ENCODE data around the gene BSN.

DNA sequence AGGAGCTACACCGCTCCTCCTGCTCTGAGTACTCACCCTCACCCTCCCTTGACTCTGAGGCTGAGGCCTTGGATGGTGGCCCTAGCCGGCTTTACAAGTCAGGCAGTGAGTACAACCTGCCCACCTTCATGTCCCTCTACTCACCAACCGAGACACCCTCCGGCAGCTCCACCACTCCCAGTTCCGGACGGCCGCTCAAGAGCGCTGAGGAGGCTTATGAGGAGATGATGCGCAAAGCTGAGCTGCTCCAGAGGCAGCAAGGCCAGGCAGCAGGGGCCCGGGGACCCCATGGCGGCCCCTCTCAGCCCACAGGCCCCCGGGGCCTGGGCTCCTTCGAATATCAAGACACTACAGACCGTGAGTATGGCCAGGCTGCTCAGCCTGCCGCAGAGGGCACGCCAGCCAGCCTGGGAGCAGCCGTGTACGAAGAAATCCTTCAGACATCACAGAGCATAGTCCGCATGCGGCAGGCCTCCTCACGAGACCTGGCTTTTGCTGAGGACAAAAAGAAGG lies 98.7 kb downstream of the BSN start:
- TF ChIP-seq CEBPB (IDR thresholded peaks at IDR 0.05) (no peak), RAD21 (IDR thresholded peaks at IDR 0.05; ENCODE audit: low read depth) (no peak), TAF1 (IDR thresholded peaks at IDR 0.05; ENCODE audit: low read depth) (no peak), FOXM1 (IDR thresholded peaks at IDR 0.05; ENCODE audit: borderline replicate concordance, low read depth) (no peak), TCF12 (IDR thresholded peaks at IDR 0.05; ENCODE audit: low read depth) (no peak), EP300 (IDR thresholded peaks at IDR 0.05; ENCODE audit: borderline replicate concordance) (no peak), EGR1 (IDR thresholded peaks at IDR 0.05) (no peak)
- TF ChIP-seq, protein P1, sequence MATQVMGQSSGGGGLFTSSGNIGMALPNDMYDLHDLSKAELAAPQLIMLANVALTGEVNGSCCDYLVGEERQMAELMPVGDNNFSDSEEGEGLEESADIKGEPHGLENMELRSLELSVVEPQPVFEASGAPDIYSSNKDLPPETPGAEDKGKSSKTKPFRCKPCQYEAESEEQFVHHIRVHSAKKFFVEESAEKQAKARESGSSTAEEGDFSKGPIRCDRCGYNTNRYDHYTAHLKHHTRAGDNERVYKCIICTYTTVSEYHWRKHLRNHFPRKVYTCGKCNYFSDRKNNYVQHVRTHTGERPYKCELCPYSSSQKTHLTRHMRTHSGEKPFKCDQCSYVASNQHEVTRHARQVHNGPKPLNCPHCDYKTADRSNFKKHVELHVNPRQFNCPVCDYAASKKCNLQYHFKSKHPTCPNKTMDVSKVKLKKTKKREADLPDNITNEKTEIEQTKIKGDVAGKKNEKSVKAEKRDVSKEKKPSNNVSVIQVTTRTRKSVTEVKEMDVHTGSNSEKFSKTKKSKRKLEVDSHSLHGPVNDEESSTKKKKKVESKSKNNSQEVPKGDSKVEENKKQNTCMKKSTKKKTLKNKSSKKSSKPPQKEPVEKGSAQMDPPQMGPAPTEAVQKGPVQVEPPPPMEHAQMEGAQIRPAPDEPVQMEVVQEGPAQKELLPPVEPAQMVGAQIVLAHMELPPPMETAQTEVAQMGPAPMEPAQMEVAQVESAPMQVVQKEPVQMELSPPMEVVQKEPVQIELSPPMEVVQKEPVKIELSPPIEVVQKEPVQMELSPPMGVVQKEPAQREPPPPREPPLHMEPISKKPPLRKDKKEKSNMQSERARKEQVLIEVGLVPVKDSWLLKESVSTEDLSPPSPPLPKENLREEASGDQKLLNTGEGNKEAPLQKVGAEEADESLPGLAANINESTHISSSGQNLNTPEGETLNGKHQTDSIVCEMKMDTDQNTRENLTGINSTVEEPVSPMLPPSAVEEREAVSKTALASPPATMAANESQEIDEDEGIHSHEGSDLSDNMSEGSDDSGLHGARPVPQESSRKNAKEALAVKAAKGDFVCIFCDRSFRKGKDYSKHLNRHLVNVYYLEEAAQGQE (IDR thresholded peaks at IDR 0.05; ENCODE audit: low read depth), result no peak
- TF ChIP-seq, protein P2, sequence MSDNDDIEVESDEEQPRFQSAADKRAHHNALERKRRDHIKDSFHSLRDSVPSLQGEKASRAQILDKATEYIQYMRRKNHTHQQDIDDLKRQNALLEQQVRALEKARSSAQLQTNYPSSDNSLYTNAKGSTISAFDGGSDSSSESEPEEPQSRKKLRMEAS (IDR thresholded peaks at IDR 0.05), result no peak
